Measurements from ENCODE around the gene CLEC16A.

CLEC16A gene

DNA sequence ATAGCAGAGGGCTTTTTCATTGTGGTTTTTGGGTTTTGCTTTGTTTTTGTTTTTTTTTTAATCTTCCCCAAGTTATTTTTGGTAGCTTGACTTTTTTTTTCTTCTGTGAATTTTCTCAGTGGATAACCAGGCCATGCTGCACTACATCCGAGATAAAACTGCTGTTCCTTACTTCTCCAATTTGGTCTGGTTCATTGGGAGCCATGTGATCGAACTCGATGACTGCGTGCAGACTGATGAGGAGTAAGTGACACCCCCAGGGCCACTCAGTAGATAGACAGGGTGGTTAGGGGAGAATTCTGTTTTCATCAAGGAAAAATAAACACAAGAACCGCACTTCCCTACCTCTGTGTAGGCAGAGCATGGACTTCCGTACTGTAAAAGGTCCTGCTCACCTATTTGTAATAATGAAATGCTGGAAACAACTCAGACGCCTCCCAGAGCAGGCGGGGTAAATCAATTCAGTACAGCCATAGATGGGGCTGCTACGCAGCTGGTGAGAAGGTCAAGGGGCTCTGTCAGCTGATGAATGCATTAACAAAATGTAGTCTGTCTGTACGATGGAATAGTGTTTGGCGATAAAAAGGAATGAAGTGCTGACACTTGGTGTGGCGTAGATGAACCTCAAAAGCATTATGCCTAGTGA lies 28.6 kb downstream of the CLEC16A start:
- no peak for DNase-seq (ENCODE audit: low read depth, low spot score)
- POLR2A ChIA-PET: interaction anchor here (0.6 to 1.0 kb wide), 2 partner anchors 107 to 283 kb away, joined by 3 to 8 read pairs; partner anchors contain the start of gene SOCS1

DNA sequence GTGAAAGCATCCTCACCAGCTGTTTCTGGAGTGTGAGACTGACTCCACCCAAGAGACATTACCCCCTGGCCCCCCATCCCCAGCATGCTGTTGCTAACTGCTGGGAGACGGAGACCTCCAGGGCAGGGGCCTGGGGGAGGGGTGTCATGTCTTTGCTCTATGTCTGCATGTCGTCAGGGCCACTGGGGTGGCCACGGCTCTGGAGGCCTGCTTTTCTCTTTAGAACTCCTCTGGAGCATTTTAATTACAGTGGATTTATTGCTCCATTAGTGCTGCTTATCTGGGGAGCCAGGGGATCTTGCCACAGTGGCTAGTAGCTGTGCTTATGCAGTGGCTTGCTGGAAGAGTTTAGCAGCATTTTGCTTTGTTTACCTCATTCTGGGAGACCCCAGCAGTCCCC lies 32.3 kb downstream of the CLEC16A start:
- POLR2A ChIA-PET: no interaction called here
- CTCF ChIA-PET: interaction anchor here (1.3 to 20.1 kb wide), 4 partner anchors 13 to 411 kb away, joined by 3 to 492 read pairs (median 7); partner anchors contain the start of gene SOCS1
- DNase-seq (ENCODE audit: low read depth, low spot score): no peak
- no peak overlapping the region for H3K4me3 ChIP-seq (ENCODE audit: low read depth, low read length)
- TF ChIP-seq CTCF (IDR thresholded peaks at IDR 0.05; ENCODE audit: insufficient read depth, low read length, missing control alignments): no peak

More for the DNA sequence above, 28.6 kb downstream of the CLEC16A start:
- TF ChIP-seq CTCF (IDR thresholded peaks at IDR 0.05; ENCODE audit: insufficient read depth, low read length, missing control alignments): no peak
- H3K4me3 ChIP-seq (ENCODE audit: low read depth, low read length): no peak overlapping the region
- CTCF ChIA-PET: interaction anchor here (0.8 to 20.1 kb wide), 5 partner anchors 10 to 383 kb away, joined by 3 to 492 read pairs (median 27); partner anchors contain the start of genes CLEC16A and SOCS1

- ChIA-PET POLR2A (no interaction called here), CTCF (interaction anchor here (1.0 kb wide), 1 partner anchor 9 kb away, joined by 3 read pairs; no protein-coding TSS in a partner anchor)
- no peak for TF ChIP-seq CTCF (IDR thresholded peaks at IDR 0.05; ENCODE audit: insufficient read depth, low read length, missing control alignments)
- no peak for DNase-seq (ENCODE audit: low read depth, low spot score)
- H3K4me3 ChIP-seq (ENCODE audit: low read depth, low read length): no peak overlapping the region
Measured at GRCh38 chr16:10978124-10978523, 33.8 kb downstream of the CLEC16A start.

GRCh38 chr16:10978871-10979446 lies 34.6 kb downstream of the CLEC16A start:
- CTCF ChIA-PET: interaction anchor here (1.0 to 2.3 kb wide), 4 partner anchors 10 to 377 kb away, joined by 3 to 18 read pairs (median 8); partner anchors contain the start of gene SOCS1
- H3K4me3 ChIP-seq (ENCODE audit: low read depth, low read length): no peak overlapping the region
- no peak for DNase-seq (ENCODE audit: low read depth, low spot score)
- POLR2A ChIA-PET: no interaction called here
- no peak for TF ChIP-seq CTCF (IDR thresholded peaks at IDR 0.05; ENCODE audit: insufficient read depth, low read length, missing control alignments)

DNA sequence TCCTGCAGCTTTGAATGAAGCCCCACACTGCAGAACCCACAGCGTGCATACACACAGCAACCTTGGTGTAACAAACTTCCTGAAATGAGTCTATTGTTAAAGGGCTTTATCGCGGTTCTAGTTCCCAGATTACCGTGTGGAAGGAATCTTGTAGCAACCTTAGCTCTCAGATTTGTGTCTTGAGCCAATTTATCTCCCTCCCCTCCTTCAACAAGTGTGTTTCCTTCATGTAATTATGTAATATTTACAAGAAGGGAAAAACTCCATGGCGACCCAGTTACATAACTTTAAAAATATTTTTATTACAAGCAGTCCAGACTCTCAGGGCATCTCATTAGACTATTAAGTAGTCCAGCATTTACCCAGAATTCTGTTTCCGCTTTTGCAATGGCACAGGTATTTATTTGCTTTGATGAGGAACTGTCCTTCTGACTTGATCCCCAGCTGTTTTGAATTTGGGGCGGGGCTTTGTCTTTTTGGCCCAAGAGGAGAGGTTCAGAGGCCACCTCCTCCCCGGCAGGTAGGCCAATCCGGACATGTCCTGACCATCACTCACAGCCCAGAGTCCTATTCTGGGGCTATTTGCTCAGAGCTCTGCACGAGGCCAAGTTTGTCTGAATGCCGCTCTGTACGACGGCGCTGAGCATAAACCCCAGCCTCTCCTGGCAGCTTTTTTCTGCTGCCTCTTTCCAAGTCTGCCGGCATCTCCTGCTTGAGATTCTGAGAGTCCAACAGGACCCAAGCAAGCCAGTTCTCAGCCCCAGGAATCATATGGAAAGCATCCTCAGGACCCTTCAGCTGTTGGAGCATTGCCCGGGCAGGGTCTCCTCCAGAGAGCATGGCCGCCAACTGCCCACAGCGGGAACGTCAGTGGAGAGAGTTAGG lies 35.6 kb downstream of the CLEC16A start:
- no peak for DNase-seq (ENCODE audit: low read depth, low spot score)
- no peak overlapping the region for H3K4me3 ChIP-seq (ENCODE audit: low read depth, low read length)
- no peak for TF ChIP-seq CTCF (IDR thresholded peaks at IDR 0.05; ENCODE audit: insufficient read depth, low read length, missing control alignments)
- ChIA-PET POLR2A (no interaction called here), CTCF (interaction anchor here (0.7 to 2.3 kb wide), 6 partner anchors 9 to 376 kb away, joined by 3 to 18 read pairs (median 4); partner anchors contain the start of gene SOCS1)
